Measurements from ENCODE around the gene CLSTN1. TPM values are rescaled to one million over a fixed set of nuclear protein-coding genes. Genes with fewer than 3 reads are reported as not detected.

The CLSTN1 gene
- total and polyA plus RNA-seq, 4 donors: 3.1 to 13.4 (median 8.8) TPM

GRCh38 chr1:9706178-9706577 lies 117.6 kb downstream of the CLSTN1 start:
- Histone ChIP-seq H3K9ac (ENCODE audit: low read depth in 1 of 2, low read length in 2 of 2) (no peak overlapping the region), H3K27ac (ENCODE audit: low read depth in 1 of 2, low read length in 2 of 2) (no peak overlapping the region), H3K36me3 (ENCODE audit: control insufficient read depth in 4 of 4, insufficient read depth in 3 of 4, low read depth in 1 of 4, low read length in 3 of 4) (no peaks in the 10 kb centered on the region), H3K4me1 (ENCODE audit: control insufficient read depth in 4 of 4, insufficient read depth in 4 of 4, low read length in 3 of 4) (peaks cover 0 to 3% (median 0%) of the 10 kb centered on the region in 4 donors), H3K9me3 (ENCODE audit: control insufficient read depth in 4 of 4, low read length in 3 of 4) (no peaks in the 10 kb centered on the region), H3K4me3 (ENCODE audit: low read depth in 1 of 3, low read length in 3 of 3) (no peak overlapping the region), H3K27me3 (ENCODE audit: control insufficient read depth in 4 of 4, insufficient read depth in 4 of 4, low read length in 3 of 4) (no peaks in the 10 kb centered on the region)
- no peak for DNase-seq (ENCODE audit: low spot score)
- TF ChIP-seq HNF4G (IDR thresholded peaks at IDR 0.05): no peak
- TF ChIP-seq HNF4A (conservative IDR thresholded peaks at IDR 0.05): no peak
- TF ChIP-seq TAF1 (conservative IDR thresholded peaks at IDR 0.05): no peak
- no peak for TF ChIP-seq CTCF (IDR thresholded peaks at IDR 0.05; ENCODE audit: low read depth, low read length, missing input control)
- no peak for TF ChIP-seq ZBTB33 (IDR thresholded peaks at IDR 0.05)
- no peak for TF ChIP-seq RXRA (IDR thresholded peaks at IDR 0.05)
- no peak for TF ChIP-seq FOXA1 (IDR thresholded peaks at IDR 0.05)
- TF ChIP-seq YY1 (IDR thresholded peaks at IDR 0.05): no peak
- no peak for TF ChIP-seq EGR1 (IDR thresholded peaks at IDR 0.05; ENCODE audit: low read depth in 2 of 2)
- TF ChIP-seq JUND (IDR thresholded peaks at IDR 0.05): no peak
- TF ChIP-seq MAX (IDR thresholded peaks at IDR 0.05): no peak
- no peak for TF ChIP-seq FOXA2 (IDR thresholded peaks at IDR 0.05)
- no peak for TF ChIP-seq ATF3 (IDR thresholded peaks at IDR 0.05)
- no peak for TF ChIP-seq SP1 (IDR thresholded peaks at IDR 0.05)
- no peak for TF ChIP-seq RAD21 (IDR thresholded peaks at IDR 0.05)
- 90% methylated on average over 4 of the region's 4 CpGs for WGBS

- WGBS: 87% methylated on average over 8 of the region's 8 CpGs
- TF ChIP-seq NR2F2 (IDR thresholded peaks at IDR 0.05) (no peak), TAF1 (conservative IDR thresholded peaks at IDR 0.05) (no peak), CTCF (IDR thresholded peaks at IDR 0.05; ENCODE audit: low read depth, low read length, missing input control) (no peak), HNF4G (IDR thresholded peaks at IDR 0.05) (no peak), YY1 (IDR thresholded peaks at IDR 0.05) (no peak), EGR1 (IDR thresholded peaks at IDR 0.05; ENCODE audit: low read depth in 2 of 2) (no peak), SP1 (IDR thresholded peaks at IDR 0.05) (no peak), JUND (IDR thresholded peaks at IDR 0.05) (no peak), HNF4A (conservative IDR thresholded peaks at IDR 0.05) (no peak), FOXA1 (IDR thresholded peaks at IDR 0.05) (no peak), MAX (IDR thresholded peaks at IDR 0.05) (no peak), ZBTB33 (IDR thresholded peaks at IDR 0.05) (no peak), RXRA (IDR thresholded peaks at IDR 0.05) (no peak), GABPA (IDR thresholded peaks at IDR 0.05 in 1 of 2, conservative IDR thresholded peaks at IDR 0.05 in 1 of 2) (no peak), FOXA2 (IDR thresholded peaks at IDR 0.05) (no peak)
Observed at GRCh38 chr1:9705337-9706093, 118.2 kb downstream of the CLSTN1 start.

More at GRCh38 chr1:9705337-9706093, 118.2 kb downstream of the CLSTN1 start:
- DNase-seq (ENCODE audit: low spot score): no peak
- Histone ChIP-seq H3K4me3 (ENCODE audit: low read depth in 1 of 3, low read length in 3 of 3) (no peak overlapping the region), H3K27me3 (ENCODE audit: control insufficient read depth in 4 of 4, insufficient read depth in 4 of 4, low read length in 3 of 4) (no peaks in the 10 kb centered on the region), H3K27ac (ENCODE audit: low read depth in 1 of 2, low read length in 2 of 2) (no peak overlapping the region), H3K9ac (ENCODE audit: low read depth in 1 of 2, low read length in 2 of 2) (no peak overlapping the region), H3K4me1 (ENCODE audit: control insufficient read depth in 4 of 4, insufficient read depth in 4 of 4, low read length in 3 of 4) (peaks cover 0 to 3% (median 0%) of the 10 kb centered on the region in 4 donors), H3K36me3 (ENCODE audit: control insufficient read depth in 4 of 4, insufficient read depth in 3 of 4, low read depth in 1 of 4, low read length in 3 of 4) (no peaks in the 10 kb centered on the region), H3K9me3 (ENCODE audit: control insufficient read depth in 4 of 4, low read length in 3 of 4) (no peaks in the 10 kb centered on the region)

Data from liver (tissue), 9 donors.